Progenitor cell of endocrine pancreas (in vitro differentiated cells): ENCODE measurements around the gene SLC25A53. TPM values are rescaled to one million over a fixed set of nuclear protein-coding genes. Genes with fewer than 3 reads are reported as not detected.
"Not testable (repeated sequence)": the region's sequence is repeated elsewhere in the genome, so short reads cannot be mapped to it uniquely, and the experiment has no call there.

ENCODE experiments used
- DNase-seq: peaks from one replicate; pipeline ENCODE4 v3.0.0; 2021; ENCODE audit warnings: low spot score; ENCODE audit not compliant: unreplicated experiment
- H3K27ac Mint-ChIP-seq: 2 replicates; pipeline ENCODE4 v1.8.0; 2021; ENCODE audit warnings: mild to moderate bottlenecking, moderate library complexity, mixed read lengths
- H3K27me3 Mint-ChIP-seq: 2 replicates; pipeline ENCODE4 v1.8.0; 2021; ENCODE audit warnings: mixed read lengths
- H3K36me3 Mint-ChIP-seq: 2 replicates; pipeline ENCODE4 v1.8.0; 2022; ENCODE audit warnings: mixed read lengths; ENCODE audit not compliant: insufficient read depth
- H3K4me1 Mint-ChIP-seq: 2 replicates; pipeline ENCODE4 v1.8.0; 2021; ENCODE audit warnings: low read depth, mixed read lengths
- H3K4me3 Mint-ChIP-seq: 2 replicates; pipeline ENCODE4 v1.8.0; 2021; ENCODE audit warnings: low read depth, mild to moderate bottlenecking, moderate library complexity, mixed read lengths
- H3K9me3 Mint-ChIP-seq: 2 replicates; pipeline ENCODE4 v1.8.0; 2021; ENCODE audit warnings: low read depth, mixed read lengths
- total RNA-seq: library from RNA; stranded (reverse); gene quantifications from 2 replicates; pipeline ENCODE4 v1.2.1, GENCODE V29; 2021
- TF ChIP-seq, protein P1 (sequence below): fragments of 200-600 bp; sonication (generic); IDR thresholded peaks from one replicate; pipeline ENCODE4 v1.5.0; 2021; ENCODE audit warnings: antibody characterized with exemption, mild to moderate bottlenecking; ENCODE audit not compliant: unreplicated experiment

SLC25A53 gene
- total RNA-seq, 1 donor from 2014 or later, result 10.0 TPM

GRCh38 chrX:104084534-104085277 lies 72.1 kb downstream of the SLC25A53 start:
- Mint-ChIP-seq H3K4me3 (no peak overlapping the region), H3K4me1 (no peaks in the 10 kb centered on the region)

GRCh38 chrX:104084063-104084462 lies 72.7 kb downstream of the SLC25A53 start:
- TF ChIP-seq, protein P1, sequence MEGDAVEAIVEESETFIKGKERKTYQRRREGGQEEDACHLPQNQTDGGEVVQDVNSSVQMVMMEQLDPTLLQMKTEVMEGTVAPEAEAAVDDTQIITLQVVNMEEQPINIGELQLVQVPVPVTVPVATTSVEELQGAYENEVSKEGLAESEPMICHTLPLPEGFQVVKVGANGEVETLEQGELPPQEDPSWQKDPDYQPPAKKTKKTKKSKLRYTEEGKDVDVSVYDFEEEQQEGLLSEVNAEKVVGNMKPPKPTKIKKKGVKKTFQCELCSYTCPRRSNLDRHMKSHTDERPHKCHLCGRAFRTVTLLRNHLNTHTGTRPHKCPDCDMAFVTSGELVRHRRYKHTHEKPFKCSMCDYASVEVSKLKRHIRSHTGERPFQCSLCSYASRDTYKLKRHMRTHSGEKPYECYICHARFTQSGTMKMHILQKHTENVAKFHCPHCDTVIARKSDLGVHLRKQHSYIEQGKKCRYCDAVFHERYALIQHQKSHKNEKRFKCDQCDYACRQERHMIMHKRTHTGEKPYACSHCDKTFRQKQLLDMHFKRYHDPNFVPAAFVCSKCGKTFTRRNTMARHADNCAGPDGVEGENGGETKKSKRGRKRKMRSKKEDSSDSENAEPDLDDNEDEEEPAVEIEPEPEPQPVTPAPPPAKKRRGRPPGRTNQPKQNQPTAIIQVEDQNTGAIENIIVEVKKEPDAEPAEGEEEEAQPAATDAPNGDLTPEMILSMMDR, result no peak

More at GRCh38 chrX:104084534-104085277, 72.1 kb downstream of the SLC25A53 start:
- no peak for DNase-seq
- no peaks in the 10 kb centered on the region for H3K36me3 Mint-ChIP-seq
- H3K9me3 Mint-ChIP-seq, result peaks cover 3% of the 10 kb centered on the region
- no peaks in the 10 kb centered on the region for H3K27me3 Mint-ChIP-seq
- TF ChIP-seq, protein P1, result no peak
- H3K27ac Mint-ChIP-seq, result no peak overlapping the region

GRCh38 chrX:104077854-104078253 lies 79.0 kb downstream of the SLC25A53 start:
- not testable (repeated sequence) for H3K9me3 Mint-ChIP-seq, DNase-seq, H3K27ac Mint-ChIP-seq, H3K4me1 Mint-ChIP-seq, H3K36me3 Mint-ChIP-seq, H3K4me3 Mint-ChIP-seq, H3K27me3 Mint-ChIP-seq

More at GRCh38 chrX:104084063-104084462, 72.7 kb downstream of the SLC25A53 start:
- no peak for DNase-seq
- no peaks in the 10 kb centered on the region for H3K36me3 Mint-ChIP-seq
- H3K4me1 Mint-ChIP-seq, result no peaks in the 10 kb centered on the region
- no peak overlapping the region for H3K4me3 Mint-ChIP-seq
- no peak overlapping the region for H3K27ac Mint-ChIP-seq
- H3K27me3 Mint-ChIP-seq, result no peaks in the 10 kb centered on the region
- H3K9me3 Mint-ChIP-seq, result peaks cover 3% of the 10 kb centered on the region

- H3K4me1 Mint-ChIP-seq, H3K27me3 Mint-ChIP-seq: not testable (repeated sequence)
Measured at GRCh38 chrX:104075778-104076445, 80.9 kb downstream of the SLC25A53 start, which contains the start of gene TMSB15C. Gene TMSB15C, minus strand, starts transcription at chrX:104076236.

DNA sequence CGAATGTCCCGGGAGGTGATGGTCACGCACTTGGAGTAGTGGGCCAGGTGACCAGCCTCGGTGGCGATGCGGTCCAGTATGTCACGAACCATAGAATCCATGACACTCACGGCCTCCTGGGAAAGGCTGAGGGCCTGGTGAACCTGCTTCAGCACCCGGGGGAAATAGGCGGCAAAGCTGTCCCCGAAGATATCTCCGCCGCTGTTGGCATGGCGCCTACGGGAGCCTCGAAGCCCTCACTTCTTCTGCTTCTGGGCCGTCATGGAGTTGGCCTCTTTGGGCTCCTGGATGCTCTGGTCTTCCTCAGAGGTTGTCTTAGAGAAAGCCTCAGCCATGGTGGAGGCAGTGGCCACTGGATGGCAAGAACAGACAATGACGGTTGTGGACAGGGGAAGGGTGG lies 94.2 kb downstream of the SLC25A53 start:
- not testable (repeated sequence) for DNase-seq, H3K9me3 Mint-ChIP-seq, H3K27ac Mint-ChIP-seq, H3K4me1 Mint-ChIP-seq, H3K27me3 Mint-ChIP-seq, H3K4me3 Mint-ChIP-seq, H3K36me3 Mint-ChIP-seq

More at GRCh38 chrX:104075778-104076445, 80.9 kb downstream of the SLC25A53 start, which contains the start of gene TMSB15C:
- H3K27ac Mint-ChIP-seq, DNase-seq, H3K36me3 Mint-ChIP-seq, H3K9me3 Mint-ChIP-seq, H3K4me3 Mint-ChIP-seq: not testable (repeated sequence)

GRCh38 chrX:104054956-104055355 lies 101.9 kb downstream of the SLC25A53 start:
- H3K27me3 Mint-ChIP-seq, H3K4me1 Mint-ChIP-seq, H3K36me3 Mint-ChIP-seq, H3K9me3 Mint-ChIP-seq, DNase-seq, H3K27ac Mint-ChIP-seq, H3K4me3 Mint-ChIP-seq: not testable (repeated sequence)

Other genes starting within 250 kb of the SLC25A53 start
- 20.9 and 22.2 TPM in 2 replicates for gene TMSB15B, start 194.4 kb downstream of the SLC25A53 start, total RNA-seq
- gene H2BW1, start 143.3 kb downstream of the SLC25A53 start, total RNA-seq, result not detected in 2 replicates
- gene H2BW2, start 117.1 kb downstream of the SLC25A53 start, total RNA-seq, result not detected in 2 replicates
- 15.5 and 17.3 TPM in 2 replicates for gene TMSB15C, start 80.8 kb downstream of the SLC25A53 start, total RNA-seq
- 5.1 and 5.9 TPM in 2 replicates for gene ZCCHC18, start 44.5 kb downstream of the SLC25A53 start, total RNA-seq
- gene FAM199X, start 9.4 kb upstream of the SLC25A53 start, total RNA-seq, result 23.2 TPM in 2 replicates
- not detected in 2 replicates for gene ESX1, start 97.9 kb upstream of the SLC25A53 start, total RNA-seq